ENCODE results near the gene LPIN1.
"Not testable (repeated sequence)": the region's sequence is repeated elsewhere in the genome, so short reads cannot be mapped to it uniquely, and the experiment has no call there.

The LPIN1 gene

DNA sequence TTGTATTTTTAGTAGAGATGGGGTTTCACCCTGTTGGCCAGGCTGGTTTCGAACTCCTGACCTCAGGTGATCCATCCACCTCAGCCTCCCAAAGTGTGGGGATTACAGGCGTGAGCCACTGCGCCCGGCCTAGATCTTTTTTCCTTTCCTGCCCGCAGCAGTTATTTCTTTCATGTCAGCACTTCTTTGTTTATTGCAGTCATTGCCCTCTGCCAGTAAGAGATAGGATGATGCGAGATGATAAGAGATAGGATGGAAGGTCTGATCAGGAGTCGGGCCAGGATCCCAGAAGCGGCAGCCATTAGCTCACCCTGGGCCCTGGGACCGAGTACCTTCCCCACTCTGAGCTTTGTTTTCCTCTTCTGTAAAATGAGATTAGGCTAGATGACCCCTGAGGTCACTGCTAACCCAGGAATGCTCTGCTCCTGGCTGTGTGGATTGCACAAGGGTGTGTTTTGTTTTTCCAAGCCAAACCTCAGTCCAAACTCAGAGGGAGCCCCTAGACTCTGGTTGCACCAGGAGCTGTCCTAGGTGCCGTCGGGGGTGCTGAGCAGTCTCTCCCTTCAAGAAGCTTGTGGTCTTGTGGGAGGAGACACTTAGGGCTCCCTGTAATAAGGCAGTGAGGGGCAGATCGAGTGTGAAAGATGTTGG lies 63.3 kb downstream of the LPIN1 start:
- Mint-ChIP-seq H3K4me3 (no peak overlapping the region), H3K4me1 (no peaks in the 10 kb centered on the region), H3K27ac (ENCODE audit: low read depth) (no peak overlapping the region), H3K27me3 (no peaks in the 10 kb centered on the region), H3K9me3 (no peaks in the 10 kb centered on the region), H3K36me3 (ENCODE audit: insufficient read depth) (peaks cover 40% of the 10 kb centered on the region)
- DNase-seq (ENCODE audit: low spot score in 2 of 2) (no peak), ATAC-seq (replicated peaks; ENCODE audit: extremely low read depth, poor library complexity, severe bottlenecking) (no peak)

- DNase-seq (ENCODE audit: low spot score in 2 of 2): no peak
- ATAC-seq (replicated peaks; ENCODE audit: extremely low read depth, poor library complexity, severe bottlenecking): no peak
- no peaks in the 10 kb centered on the region for H3K4me1 Mint-ChIP-seq
- no peak overlapping the region for H3K4me3 Mint-ChIP-seq
- H3K27me3 Mint-ChIP-seq: no peaks in the 10 kb centered on the region
- H3K9me3 Mint-ChIP-seq: no peaks in the 10 kb centered on the region
- peaks cover 39% of the 10 kb centered on the region for H3K36me3 Mint-ChIP-seq (ENCODE audit: insufficient read depth)
- H3K27ac Mint-ChIP-seq (ENCODE audit: low read depth): no peak overlapping the region
These were observed 64.0 kb downstream of the LPIN1 start for GRCh38 chr2:11810237-11810977.

GRCh38 chr2:11811036-11811654 lies 64.7 kb downstream of the LPIN1 start:
- ATAC-seq (replicated peaks; ENCODE audit: extremely low read depth, poor library complexity, severe bottlenecking): no peak
- H3K36me3 Mint-ChIP-seq (ENCODE audit: insufficient read depth): peaks cover 39% of the 10 kb centered on the region

DNA sequence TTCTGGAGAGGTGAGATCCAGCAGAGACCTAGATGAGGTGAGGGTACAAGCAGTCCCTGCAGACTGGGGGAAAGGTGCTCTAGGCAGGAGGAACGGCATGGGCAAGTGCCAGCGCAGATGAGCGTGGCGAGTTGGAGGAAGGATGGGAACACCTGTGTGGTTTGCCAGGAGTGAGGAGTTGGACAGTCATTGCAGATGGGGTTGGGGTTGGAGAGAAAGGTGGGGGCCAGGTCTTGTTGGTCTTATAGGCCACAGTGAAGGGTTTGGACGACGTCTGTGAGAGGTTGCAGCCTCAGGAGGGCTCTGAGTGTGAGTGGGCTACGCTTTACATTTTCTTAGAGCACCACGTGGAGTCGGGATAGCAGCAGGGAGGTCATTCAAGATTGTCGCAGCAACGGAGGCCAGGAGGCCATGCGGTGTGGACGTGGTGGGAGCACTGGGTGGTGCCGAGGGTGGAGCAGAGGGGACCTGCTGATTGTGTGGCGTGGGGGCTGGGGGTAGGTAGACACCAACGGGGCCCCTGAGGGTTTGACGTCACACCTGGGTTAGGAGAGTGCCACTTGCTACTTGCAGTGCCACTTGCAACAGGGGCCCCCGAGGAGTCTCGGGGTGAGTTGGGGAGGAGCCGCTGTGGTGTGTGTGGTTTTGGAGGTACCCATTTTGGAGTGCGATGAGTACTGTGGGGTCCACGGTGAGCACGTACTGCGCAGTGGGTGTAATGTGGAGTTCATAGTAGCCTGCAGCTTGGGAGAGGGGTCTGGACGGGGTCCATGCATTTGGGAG lies 66.2 kb downstream of the LPIN1 start:
- peaks cover 43% of the 10 kb centered on the region for H3K36me3 Mint-ChIP-seq (ENCODE audit: insufficient read depth)
- no peak for DNase-seq (ENCODE audit: low spot score in 2 of 2)

More at GRCh38 chr2:11811036-11811654, 64.7 kb downstream of the LPIN1 start:
- H3K27me3 Mint-ChIP-seq: no peaks in the 10 kb centered on the region
- H3K27ac Mint-ChIP-seq (ENCODE audit: low read depth): no peak overlapping the region
- no peaks in the 10 kb centered on the region for H3K9me3 Mint-ChIP-seq
- no peak overlapping the region for H3K4me3 Mint-ChIP-seq
- no peak for DNase-seq (ENCODE audit: low spot score in 2 of 2)
- H3K4me1 Mint-ChIP-seq: no peaks in the 10 kb centered on the region

GRCh38 chr2:11813345-11813744 lies 66.9 kb downstream of the LPIN1 start:
- H3K4me1 Mint-ChIP-seq; ATAC-seq (replicated peaks; ENCODE audit: extremely low read depth, poor library complexity, severe bottlenecking); DNase-seq (ENCODE audit: low spot score in 2 of 2); H3K27me3 Mint-ChIP-seq; H3K9me3 Mint-ChIP-seq; H3K4me3 Mint-ChIP-seq: not testable (repeated sequence)
- Mint-ChIP-seq H3K27ac (ENCODE audit: low read depth) (peak overlapping the region; percentile 30), H3K36me3 (ENCODE audit: insufficient read depth) (peaks cover 40% of the 10 kb centered on the region)

More for the DNA sequence above, 66.2 kb downstream of the LPIN1 start:
- Mint-ChIP-seq H3K4me3 (no peak overlapping the region), H3K27ac (ENCODE audit: low read depth) (no peak overlapping the region), H3K4me1 (no peaks in the 10 kb centered on the region), H3K9me3 (no peaks in the 10 kb centered on the region), H3K27me3 (no peaks in the 10 kb centered on the region)
- ATAC-seq (replicated peaks; ENCODE audit: extremely low read depth, poor library complexity, severe bottlenecking): no peak

- Mint-ChIP-seq H3K36me3 (ENCODE audit: insufficient read depth) (peaks cover 38% of the 10 kb centered on the region), H3K9me3 (no peaks in the 10 kb centered on the region), H3K4me3 (no peak overlapping the region), H3K27ac (ENCODE audit: low read depth) (peak overlapping the region; percentile 30), H3K27me3 (no peaks in the 10 kb centered on the region), H3K4me1 (no peaks in the 10 kb centered on the region)
- DNase-seq (ENCODE audit: low spot score in 2 of 2): no peak
- no peak for ATAC-seq (replicated peaks; ENCODE audit: extremely low read depth, poor library complexity, severe bottlenecking)
These were observed 67.5 kb downstream of the LPIN1 start for GRCh38 chr2:11813951-11814350.

GRCh38 chr2:11814979-11815510 lies 68.6 kb downstream of the LPIN1 start:
- Mint-ChIP-seq H3K4me1 (no peaks in the 10 kb centered on the region), H3K4me3 (no peak overlapping the region), H3K36me3 (ENCODE audit: insufficient read depth) (peaks cover 37% of the 10 kb centered on the region), H3K27me3 (no peaks in the 10 kb centered on the region), H3K27ac (ENCODE audit: low read depth) (peak overlapping the region; percentile 30), H3K9me3 (no peaks in the 10 kb centered on the region)
- ATAC-seq (replicated peaks; ENCODE audit: extremely low read depth, poor library complexity, severe bottlenecking) (no peak), DNase-seq (ENCODE audit: low spot score in 2 of 2) (no peak)

- not testable (repeated sequence) for H3K27ac Mint-ChIP-seq (ENCODE audit: low read depth)
These were observed 70.5 kb downstream of the LPIN1 start for GRCh38 chr2:11816935-11817334.

GRCh38 chr2:11819235-11819729 lies 72.8 kb downstream of the LPIN1 start:
- no peak for DNase-seq (ENCODE audit: low spot score in 2 of 2)
- Mint-ChIP-seq H3K4me3 (no peak overlapping the region), H3K27me3 (no peaks in the 10 kb centered on the region), H3K4me1 (no peaks in the 10 kb centered on the region), H3K27ac (ENCODE audit: low read depth) (no peak overlapping the region), H3K36me3 (ENCODE audit: insufficient read depth) (peaks cover 45% of the 10 kb centered on the region), H3K9me3 (no peaks in the 10 kb centered on the region)
- no peak for ATAC-seq (replicated peaks; ENCODE audit: extremely low read depth, poor library complexity, severe bottlenecking)

More at GRCh38 chr2:11816935-11817334, 70.5 kb downstream of the LPIN1 start:
- not testable (repeated sequence) for DNase-seq (ENCODE audit: low spot score in 2 of 2); H3K9me3 Mint-ChIP-seq; H3K4me3 Mint-ChIP-seq; H3K27me3 Mint-ChIP-seq; ATAC-seq (replicated peaks; ENCODE audit: extremely low read depth, poor library complexity, severe bottlenecking); H3K4me1 Mint-ChIP-seq
- H3K36me3 Mint-ChIP-seq (ENCODE audit: insufficient read depth): peaks cover 33% of the 10 kb centered on the region

DNA sequence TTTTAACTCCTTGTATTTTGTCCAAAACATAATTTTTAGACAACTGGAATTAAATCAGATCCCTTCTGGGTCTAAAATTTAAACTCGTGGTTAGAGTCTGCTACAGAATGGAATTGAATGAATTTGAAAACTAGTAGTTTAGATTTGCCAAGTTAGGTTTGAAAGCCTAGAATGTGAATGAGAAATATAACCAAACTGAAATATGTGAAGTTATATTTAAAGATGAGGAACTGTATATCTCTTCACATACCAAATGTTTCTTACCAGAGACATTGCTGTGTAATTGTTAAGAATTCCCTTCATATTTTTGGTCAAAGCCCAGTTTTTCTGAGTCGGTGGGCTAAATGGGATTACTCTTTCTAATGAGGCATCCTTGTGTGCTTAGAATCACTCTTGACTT lies 74.2 kb downstream of the LPIN1 start:
- DNase-seq (ENCODE audit: low spot score in 2 of 2) (no peak), ATAC-seq (replicated peaks; ENCODE audit: extremely low read depth, poor library complexity, severe bottlenecking) (no peak)
- no peaks in the 10 kb centered on the region for H3K4me1 Mint-ChIP-seq
- H3K27ac Mint-ChIP-seq (ENCODE audit: low read depth): no peak overlapping the region
- peaks cover 41% of the 10 kb centered on the region for H3K36me3 Mint-ChIP-seq (ENCODE audit: insufficient read depth)
- no peaks in the 10 kb centered on the region for H3K9me3 Mint-ChIP-seq
- no peak overlapping the region for H3K4me3 Mint-ChIP-seq
- no peaks in the 10 kb centered on the region for H3K27me3 Mint-ChIP-seq

DNA sequence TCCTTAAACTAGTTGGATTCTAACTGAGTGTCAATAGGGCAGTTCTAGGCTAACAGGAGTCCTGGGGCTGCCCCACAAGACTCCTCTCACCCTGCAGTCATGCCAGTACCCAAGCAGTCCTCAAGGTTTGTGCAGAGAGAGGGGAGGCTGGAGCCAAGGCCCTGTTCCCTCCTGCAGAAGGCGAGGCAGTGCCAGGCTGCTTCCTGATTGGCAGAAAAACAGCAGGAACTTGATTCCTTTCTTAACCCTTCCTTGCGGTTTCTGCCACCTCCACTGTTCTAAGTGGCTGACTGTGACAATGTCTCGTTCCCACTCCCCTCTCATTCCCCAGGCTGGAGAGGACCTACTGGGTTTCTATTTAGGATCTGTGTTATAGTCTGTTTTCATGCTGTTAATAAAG lies 75.3 kb downstream of the LPIN1 start:
- no peaks in the 10 kb centered on the region for H3K27me3 Mint-ChIP-seq
- H3K27ac Mint-ChIP-seq (ENCODE audit: low read depth): no peak overlapping the region
- DNase-seq (ENCODE audit: low spot score in 2 of 2) (no peak), ATAC-seq (replicated peaks; ENCODE audit: extremely low read depth, poor library complexity, severe bottlenecking) (no peak)
- H3K9me3 Mint-ChIP-seq: no peaks in the 10 kb centered on the region
- peaks cover 40% of the 10 kb centered on the region for H3K36me3 Mint-ChIP-seq (ENCODE audit: insufficient read depth)
- H3K4me3 Mint-ChIP-seq: no peak overlapping the region
- H3K4me1 Mint-ChIP-seq: no peaks in the 10 kb centered on the region

DNA sequence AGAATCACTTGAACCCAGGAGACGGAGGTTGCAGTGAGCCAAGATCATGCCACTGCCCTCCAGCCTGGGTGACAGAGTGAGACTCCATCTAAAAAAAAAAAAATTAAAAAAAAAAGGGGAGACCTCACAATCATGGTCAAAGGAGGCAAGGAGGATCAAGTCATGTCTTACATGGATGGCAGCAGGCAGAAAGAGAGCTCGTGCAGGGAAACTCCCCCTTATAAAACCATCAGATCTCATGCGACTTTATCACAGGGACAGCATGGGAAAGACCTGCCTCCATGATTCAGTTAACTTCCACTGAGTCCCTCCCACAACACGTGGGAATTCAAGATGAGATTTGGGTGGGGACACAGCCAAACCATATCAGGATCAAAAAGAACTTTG lies 75.9 kb downstream of the LPIN1 start:
- not testable (repeated sequence) for H3K9me3 Mint-ChIP-seq; H3K4me3 Mint-ChIP-seq; H3K27ac Mint-ChIP-seq (ENCODE audit: low read depth); H3K4me1 Mint-ChIP-seq; ATAC-seq (replicated peaks; ENCODE audit: extremely low read depth, poor library complexity, severe bottlenecking); DNase-seq (ENCODE audit: low spot score in 2 of 2); H3K27me3 Mint-ChIP-seq
- H3K36me3 Mint-ChIP-seq (ENCODE audit: insufficient read depth): peaks cover 37% of the 10 kb centered on the region

All from central memory CD8-positive, alpha-beta T cell (primary cell).